Measurements from ENCODE around the gene ZNF442. TPM values are rescaled to one million over a fixed set of nuclear protein-coding genes. Genes with fewer than 3 reads are reported as not detected.
A peak's percentile ranks its signal among the peaks of the same experiment; 100 is the strongest.
"Not testable (repeated sequence)": the region's sequence is repeated elsewhere in the genome, so short reads cannot be mapped to it uniquely, and the experiment has no call there.

The ZNF442 gene
- total RNA-seq, 2 donors from 2014 or later: 4.9 to 7.7 TPM

- peak; percentile 99 for DNase-seq (ENCODE audit: low spot score)
Observed at GRCh38 chr19:12333162-12334159, 32.0 kb downstream of the ZNF442 start, which contains the start of gene ZNF563. Gene ZNF563, minus strand, starts transcription at chr19:12333633. Its CDS starts 151 bp downstream, at chr19:12333482.

GRCh38 chr19:12331211-12331941 lies 34.1 kb downstream of the ZNF442 start:
- DNase-seq (ENCODE audit: low spot score): no peak
- intact Hi-C loops (cut with DNase I): no loop called here

More at GRCh38 chr19:12333162-12334159, 32.0 kb downstream of the ZNF442 start, which contains the start of gene ZNF563:
- intact Hi-C loops (cut with DNase I): no loop called here

- intact Hi-C loops (cut with DNase I): no loop called here
- DNase-seq (ENCODE audit: low spot score): no peak
Observed at GRCh38 chr19:12330340-12330739, 35.1 kb downstream of the ZNF442 start.

GRCh38 chr19:12325690-12326089 lies 39.8 kb downstream of the ZNF442 start:
- intact Hi-C loops (cut with DNase I): no loop called here
- DNase-seq (ENCODE audit: low spot score): no peak

GRCh38 chr19:12318782-12319413 lies 46.6 kb downstream of the ZNF442 start:
- no peak for DNase-seq (ENCODE audit: low spot score)
- intact Hi-C loops (cut with DNase I): no loop called here

- intact Hi-C loops (cut with DNase I): no loop called here
- DNase-seq (ENCODE audit: low spot score): no peak
Observed at GRCh38 chr19:12314553-12314952, 50.9 kb downstream of the ZNF442 start.

- DNase-seq (ENCODE audit: low spot score); intact Hi-C loops (cut with DNase I): not testable (repeated sequence)
Observed at GRCh38 chr19:12308891-12309290, 56.6 kb downstream of the ZNF442 start.

Other genes with a start within 250 kb of the ZNF442 start
- gene ZNF20, start 225.3 kb downstream of the ZNF442 start, total RNA-seq: 1 to 10 TPM; 1.0 to 3.2 TPM
- 1 to 10 TPM; 6.0 to 8.7 TPM for gene ZNF625, start 208.9 kb downstream of the ZNF442 start, total RNA-seq
- gene ZNF136, start 202.6 kb downstream of the ZNF442 start, total RNA-seq: 1 to 10 TPM; 9.2 to 9.4 TPM
- gene ZNF44, start 70.8 kb downstream of the ZNF442 start, total RNA-seq: 10 to 100 TPM; 12.0 to 14.5 TPM
- gene ZNF563, start 32.0 kb downstream of the ZNF442 start, total RNA-seq: 1 to 10 TPM; 2.9 to 3.1 TPM
- 1 to 10 TPM; 4.1 to 4.6 TPM for gene ZNF799, start 35.6 kb upstream of the ZNF442 start, total RNA-seq
- gene ZNF443, start 75.3 kb upstream of the ZNF442 start, total RNA-seq: 1 to 10 TPM; 2.8 to 4.6 TPM
- 1 to 10 TPM; 2.9 to 3.0 TPM for gene ZNF709, start 119.1 kb upstream of the ZNF442 start, total RNA-seq
- 10 to 100 TPM; 11.8 to 12.6 TPM for gene ZNF564, start 185.8 kb upstream of the ZNF442 start, total RNA-seq
- 1 to 10 TPM; 5.4 to 6.3 TPM for gene ZNF490, start 245.1 kb upstream of the ZNF442 start, total RNA-seq
- 10 to 100 TPM; 26.8 to 28.5 TPM for gene ZNF791, start 245.2 kb upstream of the ZNF442 start, total RNA-seq

Data from posterior vena cava (tissue), 2 donors.